ENCODE results near the gene TOP2A. TPM values are rescaled to one million over a fixed set of nuclear protein-coding genes. Genes with fewer than 3 reads are reported as not detected.

Gene TOP2A
- total RNA-seq, 1 donor from 2014 or later: 3.3 TPM

DNA sequence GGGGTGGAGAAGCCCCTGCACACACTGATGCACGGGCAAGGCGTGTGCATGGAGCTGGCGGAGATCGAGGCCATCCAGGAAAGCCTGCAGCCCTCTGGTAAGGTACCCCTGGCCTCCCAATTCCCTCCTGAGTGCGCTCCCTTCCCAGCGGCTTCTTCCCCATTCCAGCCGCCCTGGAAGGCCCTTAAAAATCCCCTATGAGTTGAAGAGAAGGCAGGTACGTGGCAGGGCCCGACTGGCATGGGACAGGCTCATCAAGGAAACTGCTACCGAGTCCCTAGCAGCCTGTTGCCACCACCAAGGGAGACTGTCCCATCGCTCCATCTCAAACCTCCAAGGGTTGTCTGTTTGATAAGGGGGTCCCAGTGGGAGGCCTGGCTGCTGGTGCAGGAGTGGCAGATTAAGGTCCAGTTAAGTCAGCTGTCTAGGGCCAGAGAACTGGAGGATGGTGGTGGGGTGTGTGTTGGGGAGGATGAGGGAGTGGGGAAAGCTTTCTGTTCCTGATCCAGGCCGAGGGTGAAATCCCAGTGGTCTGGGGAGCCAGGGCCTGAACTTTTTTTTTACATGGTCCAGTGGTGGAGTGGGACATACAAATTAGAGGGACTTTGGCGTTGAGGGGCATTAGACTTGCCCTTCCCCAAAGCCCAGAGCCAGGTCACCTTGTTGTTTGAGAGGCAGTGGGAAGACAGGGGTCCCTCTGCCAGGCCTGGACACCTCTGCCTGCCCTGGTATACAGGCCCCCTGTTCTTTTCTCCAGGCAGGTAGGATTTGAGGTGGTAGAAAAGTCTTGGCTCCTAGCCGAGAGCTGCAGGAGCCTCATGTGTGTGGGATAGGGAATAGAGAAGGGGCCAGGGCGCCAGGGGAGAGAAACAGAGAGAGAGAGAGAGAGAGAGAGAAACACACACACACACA lies 26.5 kb upstream of the TOP2A start:
- TF ChIP-seq, protein P1, sequence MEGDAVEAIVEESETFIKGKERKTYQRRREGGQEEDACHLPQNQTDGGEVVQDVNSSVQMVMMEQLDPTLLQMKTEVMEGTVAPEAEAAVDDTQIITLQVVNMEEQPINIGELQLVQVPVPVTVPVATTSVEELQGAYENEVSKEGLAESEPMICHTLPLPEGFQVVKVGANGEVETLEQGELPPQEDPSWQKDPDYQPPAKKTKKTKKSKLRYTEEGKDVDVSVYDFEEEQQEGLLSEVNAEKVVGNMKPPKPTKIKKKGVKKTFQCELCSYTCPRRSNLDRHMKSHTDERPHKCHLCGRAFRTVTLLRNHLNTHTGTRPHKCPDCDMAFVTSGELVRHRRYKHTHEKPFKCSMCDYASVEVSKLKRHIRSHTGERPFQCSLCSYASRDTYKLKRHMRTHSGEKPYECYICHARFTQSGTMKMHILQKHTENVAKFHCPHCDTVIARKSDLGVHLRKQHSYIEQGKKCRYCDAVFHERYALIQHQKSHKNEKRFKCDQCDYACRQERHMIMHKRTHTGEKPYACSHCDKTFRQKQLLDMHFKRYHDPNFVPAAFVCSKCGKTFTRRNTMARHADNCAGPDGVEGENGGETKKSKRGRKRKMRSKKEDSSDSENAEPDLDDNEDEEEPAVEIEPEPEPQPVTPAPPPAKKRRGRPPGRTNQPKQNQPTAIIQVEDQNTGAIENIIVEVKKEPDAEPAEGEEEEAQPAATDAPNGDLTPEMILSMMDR (IDR thresholded peaks at IDR 0.05): peak; percentile 6
- intact Hi-C loops (cut with DNase I): loop anchor here (5.0 kb wide), 1 partner anchor 113 kb away; no protein-coding TSS in a partner anchor
- H3K27ac ChIP-seq: peak overlapping the region; percentile 90
- H3K9me3 ChIP-seq: no peaks in the 10 kb centered on the region
- DNase-seq (no peak), ATAC-seq (no peak)
- peak overlapping the region; percentile 81 for H3K4me3 ChIP-seq
- H3K36me3 ChIP-seq: no peaks in the 10 kb centered on the region
- H3K27me3 ChIP-seq: no peaks in the 10 kb centered on the region
- H3K4me1 ChIP-seq: peaks cover 41% of the 10 kb centered on the region

DNA sequence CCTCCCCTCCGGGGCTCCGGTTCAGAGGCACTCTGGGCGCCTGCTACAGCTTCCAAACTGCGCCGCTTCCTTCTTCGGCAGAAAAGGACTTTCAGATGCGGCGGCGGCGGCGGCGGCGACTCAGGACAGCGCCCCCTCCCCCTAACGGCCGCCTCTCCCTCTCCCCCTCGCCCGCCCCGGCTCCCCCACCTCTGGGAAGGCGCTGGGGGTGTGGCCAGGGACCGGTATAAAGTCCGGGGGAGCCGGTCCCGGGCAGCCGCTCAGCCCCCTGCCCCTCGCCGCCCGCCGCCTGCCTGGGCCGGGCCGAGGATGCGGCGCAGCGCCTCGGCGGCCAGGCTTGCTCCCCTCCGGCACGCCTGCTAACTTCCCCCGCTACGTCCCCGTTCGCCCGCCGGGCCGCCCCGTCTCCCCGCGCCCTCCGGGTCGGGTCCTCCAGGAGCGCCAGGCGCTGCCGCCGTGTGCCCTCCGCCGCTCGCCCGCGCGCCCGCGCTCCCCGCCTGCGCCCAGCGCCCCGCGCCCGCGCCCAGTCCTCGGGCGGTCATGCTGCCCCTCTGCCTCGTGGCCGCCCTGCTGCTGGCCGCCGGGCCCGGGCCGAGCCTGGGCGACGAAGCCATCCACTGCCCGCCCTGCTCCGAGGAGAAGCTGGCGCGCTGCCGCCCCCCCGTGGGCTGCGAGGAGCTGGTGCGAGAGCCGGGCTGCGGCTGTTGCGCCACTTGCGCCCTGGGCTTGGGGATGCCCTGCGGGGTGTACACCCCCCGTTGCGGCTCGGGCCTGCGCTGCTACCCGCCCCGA lies 25.7 kb upstream of the TOP2A start, which contains the start of gene IGFBP4:
TSS of gene IGFBP4 (plus strand) at position 255 of the 792 bp plus-strand sequence. CDS start at position 541, 286 bp downstream.
- ATAC-seq: peak; percentile 76
- peak within 1 kb of the TSS; percentile 81 for H3K4me3 ChIP-seq
- peaks cover 33% of the 10 kb centered on the region for H3K4me1 ChIP-seq
- peak; percentile 93 for DNase-seq
- intact Hi-C loops (cut with DNase I): loop anchor here (5.0 kb wide), 1 partner anchor 114 kb away; no protein-coding TSS in a partner anchor
- TF ChIP-seq, protein P1 (IDR thresholded peaks at IDR 0.05): peak; percentile 42
- H3K36me3 ChIP-seq: no peaks in the 10 kb centered on the region
- H3K27ac ChIP-seq: peak within 1 kb of the TSS; percentile 90
- no peaks in the 10 kb centered on the region for H3K27me3 ChIP-seq
- no peaks in the 10 kb centered on the region for H3K9me3 ChIP-seq

DNA sequence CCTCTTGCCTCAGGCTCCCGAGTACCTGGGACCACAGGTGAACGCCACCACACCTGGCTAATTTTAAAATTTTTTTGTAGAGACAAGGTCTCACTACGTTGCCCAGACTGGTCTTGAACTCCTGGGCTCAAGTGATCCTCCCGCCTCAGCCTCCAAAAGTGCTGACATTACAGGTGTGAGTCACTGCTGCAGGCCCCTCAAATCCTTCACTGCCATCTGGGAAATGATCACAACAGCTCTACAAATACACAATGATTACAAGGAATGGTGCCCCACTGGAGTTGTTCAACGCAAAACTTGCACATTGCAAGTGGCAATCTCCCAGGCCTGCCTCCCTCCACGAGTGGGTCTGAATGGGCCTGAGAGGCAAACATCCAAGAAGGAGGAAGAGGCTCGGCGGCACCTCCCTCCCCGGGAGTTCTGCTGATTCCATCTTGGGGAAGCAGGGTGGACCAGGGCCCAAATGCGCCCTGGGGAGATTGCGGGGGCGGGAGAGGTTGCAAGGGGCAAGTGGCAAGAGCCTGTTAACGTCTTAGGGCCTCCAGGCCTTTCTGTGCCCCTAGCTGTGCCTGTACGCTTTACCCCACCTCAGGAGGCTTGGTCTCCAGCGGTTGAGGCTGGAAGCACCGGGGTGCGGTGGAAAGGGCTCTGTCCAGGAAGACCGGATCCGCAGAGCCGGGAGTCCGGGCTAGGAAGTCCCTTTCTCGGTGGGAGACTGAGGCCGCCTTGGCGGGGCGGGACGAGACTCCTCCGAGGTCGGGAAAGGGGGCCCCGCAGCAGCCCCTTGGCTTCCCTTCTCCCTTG lies 24.9 kb upstream of the TOP2A start:
- no peaks in the 10 kb centered on the region for H3K9me3 ChIP-seq
- intact Hi-C loops (cut with DNase I): loop anchor here (5.0 kb wide), 1 partner anchor 115 kb away; no protein-coding TSS in a partner anchor
- H3K4me3 ChIP-seq: peak overlapping the region; percentile 81
- H3K27me3 ChIP-seq: no peaks in the 10 kb centered on the region
- DNase-seq (peak; percentile 75), ATAC-seq (peak; percentile 18)
- peaks cover 25% of the 10 kb centered on the region for H3K4me1 ChIP-seq
- TF ChIP-seq, protein P1 (IDR thresholded peaks at IDR 0.05): peak; percentile 7
- H3K27ac ChIP-seq: peak overlapping the region; percentile 90
- no peaks in the 10 kb centered on the region for H3K36me3 ChIP-seq

DNA sequence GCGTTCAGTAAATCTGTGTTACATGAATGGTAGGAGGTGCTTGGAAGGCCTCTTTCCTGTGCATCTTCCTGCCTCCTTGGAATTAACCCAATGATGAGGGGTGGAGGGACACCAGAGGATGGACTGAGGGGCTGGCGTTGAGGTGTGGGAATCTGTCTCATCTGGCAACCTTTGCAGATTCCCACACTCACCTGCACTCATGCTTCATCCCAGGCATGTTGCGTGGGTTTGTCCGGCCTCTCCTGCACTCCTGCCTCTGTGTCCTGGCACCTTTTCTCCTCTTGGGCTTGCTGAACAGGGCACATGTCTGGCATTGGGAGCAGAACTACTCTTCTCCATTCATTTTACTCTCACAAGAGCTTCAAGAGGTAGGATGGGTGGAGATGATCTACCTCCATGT lies 22.5 kb upstream of the TOP2A start:
- no peak for DNase-seq
- intact Hi-C loops (cut with DNase I): loop anchor here (5.0 kb wide), 1 partner anchor 117 kb away; no protein-coding TSS in a partner anchor

More for the DNA sequence above, 22.5 kb upstream of the TOP2A start:
- ATAC-seq: no peak
- Histone ChIP-seq H3K9me3 (no peaks in the 10 kb centered on the region), H3K4me1 (peaks cover 11% of the 10 kb centered on the region), H3K36me3 (no peaks in the 10 kb centered on the region), H3K4me3 (no peak overlapping the region), H3K27me3 (no peaks in the 10 kb centered on the region), H3K27ac (no peak overlapping the region)
- TF ChIP-seq, protein P1 (IDR thresholded peaks at IDR 0.05): no peak
